LNCaP clone FGC (cell line): ENCODE results near the gene CBFA2T2.
A peak's percentile ranks its signal among the peaks of the same experiment; 100 is the strongest.

Experiments
- DNase-seq: peaks from one replicate; pipeline ENCODE4 v3.0.0-alpha.2; 2011; ENCODE audit warnings: low read depth
- H3K4me3 ChIP-seq: 2 replicates; pipeline ENCODE4 v1.5.1; 2011; ENCODE audit warnings: mild to moderate bottlenecking, low read depth, low read length, control low read depth
- CTCF ChIP-seq: IDR thresholded peaks from 2 replicates; pipeline ENCODE4 v1.5.1; 2012; ENCODE audit warnings: mild to moderate bottlenecking; ENCODE audit not compliant: control insufficient read depth, insufficient read depth; ENCODE audit errors: extremely low read depth

Gene CBFA2T2

GRCh38 chr20:33673410-33674293, 183.8 kb downstream of the CBFA2T2 start:
- no peak for TF ChIP-seq CTCF
- H3K4me3 ChIP-seq = peak overlapping the region; percentile 62
- no peak for DNase-seq

GRCh38 chr20:33674294-33675135, 184.6 kb downstream of the CBFA2T2 start, which contains the start of gene NECAB3:
NECAB3 (minus strand) TSS chr20:33674428; CDS start chr20:33674352, 76 bp downstream.
- peak within 1 kb of the TSS; percentile 62 for H3K4me3 ChIP-seq
- DNase-seq = no peak
- peak; percentile 18; the same call in 1 of the 2 replicates for TF ChIP-seq CTCF

- no peak for TF ChIP-seq CTCF
- no peak overlapping the region for H3K4me3 ChIP-seq
- DNase-seq = no peak
Observed at GRCh38 chr20:33675136-33675959, 185.5 kb downstream of the CBFA2T2 start.

GRCh38 chr20:33676121-33676520, 186.2 kb downstream of the CBFA2T2 start:
- no peak overlapping the region for H3K4me3 ChIP-seq
- no peak for DNase-seq
- TF ChIP-seq CTCF = no peak

- no peak for DNase-seq
- no peak overlapping the region for H3K4me3 ChIP-seq
- no peak for TF ChIP-seq CTCF
Observed at GRCh38 chr20:33676652-33677645, 187.1 kb downstream of the CBFA2T2 start.
